Spleen (tissue), 11 donors: ENCODE data around the gene TRAF4. TPM values are rescaled to one million over a fixed set of nuclear protein-coding genes. Genes with fewer than 3 reads are reported as not detected.
A peak's percentile ranks its signal among the peaks of the same experiment; 100 is the strongest.

Experiments used
- DNase-seq: peaks from one replicate; pipeline ENCODE4 v3.0.0-alpha.2; 2020
- H3K27ac ChIP-seq, 8 donors: fragments of 200-600 bp; sonication (generic) in 7 of 8; 1 replicate in 4 of 8; 2 replicates in 4 of 8; pipeline versions ENCODE4 v1.5.0 to v1.8.0; 2016 to 2021; ENCODE audit warnings: inconsistent platforms in 4 of 8, mild to moderate bottlenecking in 4 of 8, moderate library complexity in 1 of 8
- H3K27me3 ChIP-seq, 7 donors: fragments of 200-600 bp; sonication (generic) in 6 of 7; replicated peaks in 1 of 7; 1 replicate in 4 of 7; 2 replicates in 3 of 7; pipeline versions ENCODE4 v1.5.0 to v1.8.0; 2016 to 2021; ENCODE audit warnings: inconsistent platforms in 3 of 7, mild to moderate bottlenecking in 1 of 7
- H3K36me3 ChIP-seq, 6 donors: fragments of 200-600 bp; sonication (generic) in 5 of 6; 1 replicate in 4 of 6; 2 replicates in 2 of 6; pipeline versions ENCODE4 v1.5.0 to v1.8.0; 2016 to 2021; ENCODE audit warnings: inconsistent platforms in 2 of 6
- H3K4me1 ChIP-seq, 6 donors: fragments of 200-600 bp; sonication (generic) in 5 of 6; 1 replicate in 3 of 6; 2 replicates in 3 of 6; pipeline versions ENCODE4 v1.5.0 to v1.8.0; 2016 to 2021; ENCODE audit warnings: inconsistent platforms in 3 of 6
- H3K4me3 ChIP-seq, 8 donors: fragments of 200-600 bp; sonication (generic) in 7 of 8; 1 replicate in 4 of 8; 2 replicates in 4 of 8; pipeline versions ENCODE4 v1.5.0 to v1.8.0; 2016 to 2021; ENCODE audit warnings: inconsistent platforms in 4 of 8, mild to moderate bottlenecking in 4 of 8, moderate library complexity in 2 of 8
- H3K9me3 ChIP-seq, 8 donors: fragments of 200-600 bp; sonication (generic) in 7 of 8; 1 replicate in 4 of 8; 2 replicates in 4 of 8; pipeline versions ENCODE4 v1.5.0 to v1.8.0; 2016 to 2021; ENCODE audit warnings: inconsistent platforms in 4 of 8
- POLR2A ChIP-seq, 3 donors: fragments of 450-650 bp; IDR thresholded peaks; one replicate each; pipeline ENCODE4 v1.5.1; 2017; ENCODE audit warnings: antibody characterized with exemption in 3 of 3, mild to moderate bottlenecking in 1 of 3
- POLR2AphosphoS5 ChIP-seq, 3 donors: sonication (generic); formaldehyde crosslinking; IDR thresholded peaks; one replicate each; pipeline ENCODE4 v1.5.1; 2017; ENCODE audit warnings: antibody characterized with exemption in 3 of 3
- WGBS, 5 donors: extraction: QIAGEN DNeasy Blood & Tissue Kit in 3 of 5; methylation state at CpG; one replicate each; pipeline versions ENCODE4 v1.1.5 to v1.1.7; 2013 to 2018; 5-methylcytosine and 5-hydroxymethylcytosine counted together
- intact Hi-C: fragments of 100-400 bp; cut with DNase I; formaldehyde crosslinking; loops from one replicate; pipeline ENCODE4 v1.15.0; 2023; ENCODE audit warnings: low total_unique reads
- polyA plus RNA-seq, 3 donors: library from polyadenylated mRNA; stranded (reverse); fragments of 200-250 nt; gene quantifications; one replicate each; pipeline ENCODE4 v1.2.1, GENCODE V29; 2013
- total RNA-seq, 7 donors: library from RNA; depleted of rRNA in 3 of 7; stranded (reverse); fragments of >200 nt in 3 of 7; fragmentation: NEBNext Ultra II Directional in 4 of 7; extraction: Animal tissue kit (Norgen Biotek cat#: 25700) in 4 of 7; gene quantifications; one replicate each; pipeline versions ENCODE4 v1.1.0 to v1.2.1, GENCODE V29; 2016 to 2021
- TF ChIP-seq, protein P1 (sequence below), 11 experiments: fragments of 200-600 bp in 7 of 11; fragments of 450-650 bp in 4 of 11; sonication (generic) in 4 of 11; IDR thresholded peaks in 8 of 11; conservative IDR thresholded peaks in 3 of 11; 1 replicate in 7 of 11; 2 replicates in 4 of 11; pipeline versions ENCODE4 v1.4.0 to v1.8.0; 2016 to 2021; ENCODE audit warnings: antibody characterized with exemption in 11 of 11, inconsistent platforms in 4 of 11, mild to moderate bottlenecking in 1 of 11
- donor health status: healthy with polysubstance abuse.
- donor health status: DM: no; HTN: no; CAD: no; lungs with moderate emphysema.
- donor health status: DM: no; HTN: no; CAD: no.
- donor health status: Bipolar disorder and iron deficiency.
- donor health status: healthy.
- donor health status: DM: no; HTN: no; CAD: no.
- donor health status: DM: yes; HTN: yes; CAD: no.

TRAF4 gene
- total and polyA plus RNA-seq, 10 donors, result 19.8 to 75.5 (median 34.2) TPM

- H3K9me3 ChIP-seq, result no peaks in the 10 kb centered on the region
- peaks cover 0 to 17% (median 6%) of the 10 kb centered on the region in 6 donors for H3K4me1 ChIP-seq
- no peaks in the 10 kb centered on the region for H3K27me3 ChIP-seq
- peaks cover 0 to 64% (median 20%) of the 10 kb centered on the region in 6 donors for H3K36me3 ChIP-seq
- 90 to 97% (median 93%) methylated on average over 7 of the region's 7 CpGs for WGBS, 5 donors
- TF ChIP-seq POLR2AphosphoS5 (IDR thresholded peaks at IDR 0.05) (peak in 1 of 3 donors; percentile 6), POLR2A (IDR thresholded peaks at IDR 0.05) (no peak)
- TF ChIP-seq, protein P1, sequence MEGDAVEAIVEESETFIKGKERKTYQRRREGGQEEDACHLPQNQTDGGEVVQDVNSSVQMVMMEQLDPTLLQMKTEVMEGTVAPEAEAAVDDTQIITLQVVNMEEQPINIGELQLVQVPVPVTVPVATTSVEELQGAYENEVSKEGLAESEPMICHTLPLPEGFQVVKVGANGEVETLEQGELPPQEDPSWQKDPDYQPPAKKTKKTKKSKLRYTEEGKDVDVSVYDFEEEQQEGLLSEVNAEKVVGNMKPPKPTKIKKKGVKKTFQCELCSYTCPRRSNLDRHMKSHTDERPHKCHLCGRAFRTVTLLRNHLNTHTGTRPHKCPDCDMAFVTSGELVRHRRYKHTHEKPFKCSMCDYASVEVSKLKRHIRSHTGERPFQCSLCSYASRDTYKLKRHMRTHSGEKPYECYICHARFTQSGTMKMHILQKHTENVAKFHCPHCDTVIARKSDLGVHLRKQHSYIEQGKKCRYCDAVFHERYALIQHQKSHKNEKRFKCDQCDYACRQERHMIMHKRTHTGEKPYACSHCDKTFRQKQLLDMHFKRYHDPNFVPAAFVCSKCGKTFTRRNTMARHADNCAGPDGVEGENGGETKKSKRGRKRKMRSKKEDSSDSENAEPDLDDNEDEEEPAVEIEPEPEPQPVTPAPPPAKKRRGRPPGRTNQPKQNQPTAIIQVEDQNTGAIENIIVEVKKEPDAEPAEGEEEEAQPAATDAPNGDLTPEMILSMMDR (IDR thresholded peaks at IDR 0.05 in 8 of 11, conservative IDR thresholded peaks at IDR 0.05 in 3 of 11), result no peak
- H3K27ac ChIP-seq, result no peak overlapping the region
- intact Hi-C loops, result no loop called here
- no peak overlapping the region for H3K4me3 ChIP-seq
- peak; percentile 4 for DNase-seq
Measured at GRCh38 chr17:28755486-28755885, 11.7 kb downstream of the TRAF4 start.

DNA sequence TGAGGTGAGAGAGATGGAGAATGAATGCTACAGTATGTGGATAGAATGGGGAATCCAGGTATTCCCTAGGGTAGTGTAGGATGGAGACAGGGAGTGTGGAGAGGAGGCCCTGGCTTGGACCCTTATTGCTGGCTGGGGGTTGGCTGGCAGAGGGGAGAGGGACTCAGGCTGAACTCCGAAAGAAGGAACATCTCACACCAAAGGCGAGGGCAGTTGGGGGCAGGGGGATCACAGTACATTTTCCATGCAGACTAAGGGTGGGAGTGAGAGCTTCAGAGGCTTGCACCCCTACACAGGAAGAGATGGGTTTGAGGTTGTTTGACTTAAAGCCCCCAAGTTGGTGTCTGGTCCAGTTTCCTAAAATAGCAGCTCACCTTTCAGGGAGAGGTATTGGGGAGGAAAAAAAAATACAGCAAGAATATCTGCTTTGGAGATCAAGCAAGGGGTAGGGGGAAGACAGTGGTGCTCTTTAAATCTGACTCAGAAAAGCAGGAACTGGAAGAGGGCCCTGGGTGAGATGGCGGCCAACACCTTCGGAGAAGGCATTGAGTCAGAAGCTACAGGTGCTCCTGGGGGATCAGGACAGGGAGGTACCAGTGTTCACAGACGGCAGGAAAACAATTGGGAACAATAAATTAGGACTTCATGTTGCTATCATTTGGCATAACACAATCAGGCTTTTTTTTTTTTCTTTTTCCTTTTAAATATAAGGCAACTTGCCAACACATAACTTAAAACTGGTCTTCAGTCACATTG lies 12.4 kb downstream of the TRAF4 start:
- Histone ChIP-seq H3K4me3 (no peak overlapping the region), H3K36me3 (peaks cover 0 to 66% (median 20%) of the 10 kb centered on the region in 6 donors), H3K27ac (no peak overlapping the region), H3K9me3 (no peaks in the 10 kb centered on the region), H3K4me1 (peaks cover 6 to 20% (median 12%) of the 10 kb centered on the region in 6 donors), H3K27me3 (no peaks in the 10 kb centered on the region)
- 84 to 96% (median 90%) methylated on average over 5 of the region's 5 CpGs for WGBS, 5 donors
- peak; percentile 8 for DNase-seq
- TF ChIP-seq POLR2AphosphoS5 (IDR thresholded peaks at IDR 0.05) (no peak), POLR2A (IDR thresholded peaks at IDR 0.05) (no peak)
- TF ChIP-seq, protein P1 (IDR thresholded peaks at IDR 0.05 in 8 of 11, conservative IDR thresholded peaks at IDR 0.05 in 3 of 11), result no peak
- intact Hi-C loops, result no loop called here

GRCh38 chr17:28758411-28759121 lies 14.8 kb downstream of the TRAF4 start:
- peak; percentile 75 for DNase-seq
- Histone ChIP-seq H3K27ac (no peak overlapping the region), H3K27me3 (no peaks in the 10 kb centered on the region), H3K4me1 (peaks cover 12 to 34% (median 22%) of the 10 kb centered on the region in 6 donors), H3K9me3 (no peaks in the 10 kb centered on the region), H3K36me3 (peaks cover 0 to 72% (median 20%) of the 10 kb centered on the region in 6 donors), H3K4me3 (no peak overlapping the region)
- TF ChIP-seq, protein P1 (IDR thresholded peaks at IDR 0.05 in 8 of 11, conservative IDR thresholded peaks at IDR 0.05 in 3 of 11), result no peak
- TF ChIP-seq POLR2A (IDR thresholded peaks at IDR 0.05) (no peak), POLR2AphosphoS5 (IDR thresholded peaks at IDR 0.05) (peak in 1 of 3 donors; percentile 21)
- WGBS, 5 donors, result 94 to 97% (median 97%) methylated on average over 25 to 32 of the region's 32 CpGs
- intact Hi-C loops, result no loop called here
